Ureter (tissue), 1 donor: ENCODE measurements around the gene DIO2. TPM values are rescaled to one million over a fixed set of nuclear protein-coding genes. Genes with fewer than 3 reads are reported as not detected.

Experiments
- DNase-seq: peaks from one replicate; pipeline ENCODE4 v3.0.0-alpha.2; 2020; ENCODE audit warnings: low spot score
- total RNA-seq: library from RNA; stranded (reverse); gene quantifications from one replicate; pipeline ENCODE4 v1.2.4, GENCODE V29; 2023
- donor health status: DM: yes; HTN: yes; CAD: no.

DIO2 gene
- total RNA-seq = 4.8 TPM

GRCh38 chr14:80211153-80212022, at the start of gene DIO2:
Gene DIO2, minus strand, starts transcription at chr14:80211504. Its CDS starts 32 bp downstream, at chr14:80211472.
- DNase-seq = no peak

DNA sequence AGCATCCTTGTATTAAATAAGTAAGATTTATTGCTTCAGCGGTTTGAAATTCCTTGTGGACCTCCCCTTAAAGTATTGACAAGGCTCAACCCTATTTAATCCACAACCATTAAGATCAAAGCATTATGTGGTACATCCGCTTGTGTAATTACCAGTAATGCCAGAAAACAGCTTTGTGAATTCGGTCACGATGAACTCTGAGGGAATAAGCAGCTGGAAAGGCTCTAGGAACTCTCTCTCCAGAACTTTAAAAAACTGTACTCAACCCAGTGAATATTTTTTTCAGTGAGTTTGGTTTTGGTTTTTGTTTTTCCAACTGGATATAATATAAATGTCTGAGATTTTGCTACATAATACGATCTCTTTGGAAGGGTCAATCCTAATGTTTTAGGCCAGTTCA, 49.3 kb upstream of the DIO2 start:
- no peak for DNase-seq

- DNase-seq = no peak
Measured at GRCh38 chr14:80239631-80240030, 28.3 kb upstream of the DIO2 start.

DNA sequence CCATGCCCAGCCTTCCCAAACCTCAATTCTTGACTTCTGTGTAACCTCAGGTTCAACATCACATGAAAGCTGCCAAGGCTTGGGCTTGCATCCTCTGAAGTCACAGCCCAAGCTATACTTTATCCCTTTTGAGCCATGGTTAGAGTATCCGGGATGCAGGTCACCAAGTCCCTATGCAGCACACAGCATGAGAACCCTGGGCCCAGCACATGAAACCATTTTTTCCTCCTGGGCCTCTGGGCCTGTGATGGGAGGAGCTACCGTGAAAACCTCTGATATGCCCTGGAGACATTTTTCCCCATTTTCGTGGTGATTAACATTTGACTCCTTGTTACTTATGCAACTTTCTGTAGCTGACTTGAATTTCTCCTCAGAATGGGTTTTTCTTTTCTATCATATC, 25.8 kb upstream of the DIO2 start:
- no peak for DNase-seq

- DNase-seq = no peak
Measured at GRCh38 chr14:80233470-80234089, 22.3 kb upstream of the DIO2 start.

GRCh38 chr14:80231702-80232101, 20.4 kb upstream of the DIO2 start:
- no peak for DNase-seq

DNA sequence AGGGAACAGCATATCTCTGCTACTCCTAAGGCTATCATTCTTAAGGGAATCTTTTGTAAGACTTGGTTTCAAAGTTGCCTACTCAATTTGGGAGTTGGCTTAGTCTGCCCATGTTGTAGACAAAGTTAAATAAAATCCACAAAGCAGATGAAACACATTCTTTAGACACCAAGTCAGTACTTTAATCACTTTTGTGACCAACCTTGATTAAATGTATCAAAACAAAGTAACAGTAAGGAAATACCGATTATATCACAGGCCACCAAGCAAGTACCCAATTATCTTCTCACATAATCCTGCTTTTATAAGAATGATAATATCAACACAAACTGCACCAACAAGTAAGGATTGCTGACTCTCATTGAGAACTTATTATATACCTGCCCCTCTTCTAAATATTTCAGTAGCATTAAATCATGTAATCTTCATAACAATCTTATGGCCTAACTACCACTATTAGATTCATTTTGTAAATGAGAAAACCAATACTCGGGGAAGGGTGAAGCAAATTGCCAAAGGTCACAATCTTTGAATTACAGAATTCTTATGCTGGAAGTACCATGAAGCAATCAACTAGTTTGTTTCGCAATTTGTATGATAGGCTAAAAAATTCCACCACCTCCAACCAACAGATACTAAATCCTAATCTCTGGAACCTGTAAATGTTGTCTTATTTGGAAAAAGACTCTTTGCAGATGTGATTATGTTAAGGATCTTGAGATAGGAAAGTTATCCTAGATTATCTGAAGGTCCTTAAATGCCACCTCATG, 12.6 kb upstream of the DIO2 start:
- DNase-seq = no peak

DNA sequence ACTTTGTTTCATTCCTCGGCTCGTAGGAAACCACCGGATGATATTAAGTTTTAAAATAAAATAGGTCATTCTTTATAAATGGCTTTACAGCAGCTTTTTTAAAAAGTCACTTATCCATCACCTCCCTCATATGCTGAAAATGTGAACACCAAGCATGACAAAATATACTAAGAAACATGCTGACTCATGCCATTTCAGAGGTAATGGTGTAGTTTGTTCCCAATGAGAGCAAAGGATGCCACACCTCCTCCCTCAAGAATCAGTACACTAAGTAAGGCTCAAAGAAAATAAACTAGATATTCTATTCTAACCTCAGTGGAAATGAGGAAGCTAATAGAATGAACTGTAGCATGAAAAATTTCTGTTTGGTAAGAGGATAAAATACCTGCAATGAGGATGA, 5.5 kb upstream of the DIO2 start:
- no peak for DNase-seq

DNA sequence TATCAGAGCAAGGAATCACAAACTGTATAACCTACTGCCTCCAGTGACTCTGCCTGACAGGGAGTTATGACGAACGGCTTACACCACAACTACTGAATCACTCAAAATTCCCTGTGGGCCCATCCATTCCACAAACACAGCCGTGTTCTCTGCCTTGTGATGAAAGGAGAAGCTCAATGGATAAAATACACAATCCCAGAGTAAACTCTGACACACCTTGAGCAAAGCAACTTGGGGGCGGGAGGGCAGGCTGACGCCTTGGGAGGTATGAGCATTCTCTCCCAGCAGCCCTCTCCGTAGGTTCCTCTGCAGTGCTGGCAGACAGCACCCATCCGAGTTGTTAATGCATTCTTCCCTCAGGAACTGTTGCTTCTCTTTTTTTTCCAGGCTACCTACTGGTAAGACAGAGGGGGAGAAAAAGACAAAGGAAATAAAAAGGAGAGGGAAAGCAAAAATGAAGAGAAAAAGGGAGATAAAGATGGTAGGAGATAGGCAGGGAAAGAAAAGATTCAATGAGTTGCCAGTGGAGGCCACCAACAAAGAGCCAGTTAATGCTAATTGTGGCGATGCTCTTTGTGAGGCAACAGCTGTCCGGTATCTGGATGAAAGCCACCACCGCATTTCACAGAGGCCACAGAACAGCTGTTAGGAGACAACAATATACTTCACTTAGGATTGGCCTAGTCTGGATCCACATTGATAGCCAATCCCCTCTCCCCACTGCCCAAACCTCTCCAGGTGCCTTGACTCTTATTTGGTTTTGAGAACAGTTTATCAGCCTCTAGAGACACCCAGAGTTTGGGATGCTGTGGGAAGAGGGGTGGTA, 4.7 kb upstream of the DIO2 start:
- DNase-seq = no peak

GRCh38 chr14:80215081-80215480, 3.8 kb upstream of the DIO2 start:
- no peak for DNase-seq

DNA sequence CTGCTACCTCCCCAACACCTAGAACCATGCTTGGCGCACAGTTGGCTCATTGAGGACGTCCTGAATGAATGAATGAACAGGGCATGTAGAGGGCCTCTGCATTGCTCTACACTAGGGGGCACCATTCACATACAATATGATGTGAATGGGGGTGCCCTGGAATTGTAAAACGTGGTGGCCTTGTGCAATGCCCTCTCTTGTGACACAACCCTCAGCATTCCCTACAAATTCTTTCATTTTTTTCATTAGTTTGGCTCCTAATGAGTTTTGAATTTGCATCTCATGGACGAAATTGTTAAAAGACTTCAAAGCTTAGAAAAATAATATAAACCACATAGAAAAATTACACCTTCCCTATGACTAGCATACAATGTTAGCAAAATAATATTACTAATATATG, 2.3 kb upstream of the DIO2 start:
- DNase-seq = no peak

DNA sequence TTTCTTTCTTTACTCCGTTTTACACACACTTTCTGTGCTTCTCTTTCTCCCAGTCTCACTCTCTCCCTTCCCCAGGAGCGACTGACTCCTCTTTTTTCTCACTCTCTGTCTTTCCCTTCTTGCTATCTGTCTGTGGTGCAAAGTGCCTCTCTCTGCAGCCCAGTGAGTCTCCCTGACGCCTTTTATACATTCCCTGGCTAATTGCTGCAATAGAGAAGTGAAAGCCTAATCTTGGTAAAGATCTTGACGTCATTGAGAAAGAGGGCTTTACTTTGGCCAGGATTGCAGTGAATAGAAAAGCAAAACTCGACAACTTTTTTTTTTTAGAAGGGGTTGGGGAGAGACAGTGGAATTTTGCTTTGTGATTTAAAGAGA, 706 bp upstream of the DIO2 start:
- no peak for DNase-seq

DNA sequence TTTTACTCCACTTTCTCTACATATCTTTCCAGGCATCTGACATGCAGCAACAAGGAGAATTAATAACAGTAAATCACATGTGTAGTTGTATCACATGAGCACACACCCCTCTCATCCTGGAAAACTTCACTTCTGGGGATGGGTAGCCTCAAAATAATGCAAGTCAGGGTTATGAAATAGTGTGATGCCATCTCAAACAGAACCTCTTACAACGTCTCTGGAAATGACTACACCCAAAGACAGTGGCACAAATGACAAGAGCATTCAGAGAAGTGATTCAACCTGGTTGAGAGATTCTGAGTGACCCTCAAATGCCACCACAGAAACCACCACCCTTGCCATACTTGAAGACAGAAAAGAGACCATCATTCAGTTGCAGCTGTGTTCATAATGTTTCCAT, 2.8 kb downstream of the DIO2 start:
- no peak for DNase-seq

GRCh38 chr14:80206351-80207080, 4.8 kb downstream of the DIO2 start:
- no peak for DNase-seq

- no peak for DNase-seq
Measured at GRCh38 chr14:80202888-80203562, 8.3 kb downstream of the DIO2 start.

- DNase-seq = no peak
Measured at GRCh38 chr14:80200093-80200492, 11.2 kb downstream of the DIO2 start.

DNA sequence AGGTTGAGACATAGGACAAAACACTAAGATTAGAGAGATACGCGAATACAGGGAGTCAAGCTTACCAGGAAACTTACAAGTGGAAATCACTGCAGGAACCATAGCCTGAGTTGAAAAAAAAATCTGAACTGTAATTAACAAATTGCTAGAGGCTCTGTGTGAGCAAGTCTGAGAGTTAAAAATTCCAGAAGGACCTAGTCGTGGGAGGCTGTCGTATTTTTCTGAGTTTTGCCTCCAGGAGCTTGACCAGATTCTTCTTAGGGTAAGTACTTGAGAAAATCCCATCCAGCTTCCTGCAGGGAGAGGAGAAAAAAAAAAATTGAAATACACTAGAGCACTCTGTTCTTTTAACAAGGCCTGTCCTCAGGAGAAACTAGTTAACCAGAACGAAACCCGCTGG, 22.7 kb downstream of the DIO2 start:
- no peak for DNase-seq

- no peak for DNase-seq
Measured at GRCh38 chr14:80186301-80186800, 25.0 kb downstream of the DIO2 start.

DNA sequence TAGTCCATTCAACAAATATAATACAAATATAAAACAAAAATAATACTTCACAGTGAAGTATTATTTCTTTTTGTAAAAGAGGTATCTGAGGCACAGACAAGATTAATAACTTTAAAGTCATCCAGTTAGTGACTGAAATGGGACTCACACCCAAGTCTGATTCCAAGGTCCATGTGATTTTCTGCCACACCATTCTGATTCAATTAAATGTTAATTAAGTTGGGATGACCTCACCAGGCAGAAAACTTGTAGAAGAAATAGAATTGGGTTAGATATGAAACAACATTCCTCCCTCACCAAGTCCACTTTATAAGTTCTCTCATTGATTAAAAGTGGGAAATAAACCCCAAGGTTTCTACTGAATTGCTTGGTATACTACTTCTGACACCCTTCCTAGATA, 34.4 kb downstream of the DIO2 start:
- no peak for DNase-seq

- no peak for DNase-seq
Measured at GRCh38 chr14:80172375-80173051, 38.8 kb downstream of the DIO2 start.
